Retinal pigment epithelial cell (primary cell): ENCODE data around the gene FRY.

ENCODE experiments used
- DNase-seq: peaks from one replicate; pipeline ENCODE4 v3.0.0-alpha.2; 2010; ENCODE audit warnings: low read depth
- H3K4me3 ChIP-seq: 2 replicates; pipeline ENCODE4 v1.5.1; 2011; ENCODE audit warnings: mild to moderate bottlenecking, low read length, control low read depth, moderate library complexity
- TF ChIP-seq, protein P1 (sequence below): conservative IDR thresholded peaks from 2 replicates; pipeline ENCODE4 v1.5.1; 2011; ENCODE audit warnings: low read depth, low read length, control low read depth, inconsistent platforms

Gene FRY

DNA sequence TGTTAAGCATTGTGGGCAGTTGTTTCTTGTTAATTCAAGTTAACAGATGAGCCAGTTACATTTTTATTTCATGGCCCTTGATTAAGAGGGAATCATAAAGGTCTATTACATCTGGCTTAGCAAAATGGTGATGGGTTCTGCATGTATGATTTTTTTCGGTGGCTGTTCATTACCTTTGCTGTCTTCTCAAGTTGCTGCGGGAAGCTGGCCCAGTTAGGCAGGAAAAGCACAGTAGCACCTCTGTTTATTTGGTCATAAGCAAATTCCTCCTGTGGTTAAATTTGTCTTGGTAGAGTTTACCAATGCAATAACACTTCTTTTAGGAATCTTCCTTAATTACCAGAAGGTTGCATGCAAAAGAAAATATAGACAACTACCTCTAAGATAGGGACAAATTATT, 104.5 kb downstream of the FRY start:
- no peak for DNase-seq
- H3K4me3 ChIP-seq = no peak overlapping the region
- TF ChIP-seq, protein P1, sequence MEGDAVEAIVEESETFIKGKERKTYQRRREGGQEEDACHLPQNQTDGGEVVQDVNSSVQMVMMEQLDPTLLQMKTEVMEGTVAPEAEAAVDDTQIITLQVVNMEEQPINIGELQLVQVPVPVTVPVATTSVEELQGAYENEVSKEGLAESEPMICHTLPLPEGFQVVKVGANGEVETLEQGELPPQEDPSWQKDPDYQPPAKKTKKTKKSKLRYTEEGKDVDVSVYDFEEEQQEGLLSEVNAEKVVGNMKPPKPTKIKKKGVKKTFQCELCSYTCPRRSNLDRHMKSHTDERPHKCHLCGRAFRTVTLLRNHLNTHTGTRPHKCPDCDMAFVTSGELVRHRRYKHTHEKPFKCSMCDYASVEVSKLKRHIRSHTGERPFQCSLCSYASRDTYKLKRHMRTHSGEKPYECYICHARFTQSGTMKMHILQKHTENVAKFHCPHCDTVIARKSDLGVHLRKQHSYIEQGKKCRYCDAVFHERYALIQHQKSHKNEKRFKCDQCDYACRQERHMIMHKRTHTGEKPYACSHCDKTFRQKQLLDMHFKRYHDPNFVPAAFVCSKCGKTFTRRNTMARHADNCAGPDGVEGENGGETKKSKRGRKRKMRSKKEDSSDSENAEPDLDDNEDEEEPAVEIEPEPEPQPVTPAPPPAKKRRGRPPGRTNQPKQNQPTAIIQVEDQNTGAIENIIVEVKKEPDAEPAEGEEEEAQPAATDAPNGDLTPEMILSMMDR = no peak

DNA sequence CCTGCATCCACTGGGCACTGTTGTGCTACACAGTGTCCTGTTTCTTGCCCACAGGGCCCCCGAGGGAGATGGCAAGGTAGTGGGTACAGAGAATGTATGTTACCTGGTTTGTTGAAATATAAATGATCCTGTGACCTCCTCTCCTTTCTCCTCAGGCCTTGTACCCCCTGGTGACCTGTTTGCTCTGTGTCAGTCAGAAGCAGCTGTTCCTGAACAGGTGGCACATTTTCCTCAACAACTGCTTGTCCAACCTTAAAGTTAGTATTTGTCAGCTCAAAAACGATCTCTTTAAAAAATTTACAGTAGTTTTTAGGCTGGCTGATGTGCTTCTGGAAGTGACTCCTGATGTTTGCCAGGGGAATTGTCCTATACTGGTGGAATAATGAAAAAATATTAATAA, 105.1 kb downstream of the FRY start:
- no peak overlapping the region for H3K4me3 ChIP-seq
- TF ChIP-seq, protein P1 = no peak
- DNase-seq = no peak

DNA sequence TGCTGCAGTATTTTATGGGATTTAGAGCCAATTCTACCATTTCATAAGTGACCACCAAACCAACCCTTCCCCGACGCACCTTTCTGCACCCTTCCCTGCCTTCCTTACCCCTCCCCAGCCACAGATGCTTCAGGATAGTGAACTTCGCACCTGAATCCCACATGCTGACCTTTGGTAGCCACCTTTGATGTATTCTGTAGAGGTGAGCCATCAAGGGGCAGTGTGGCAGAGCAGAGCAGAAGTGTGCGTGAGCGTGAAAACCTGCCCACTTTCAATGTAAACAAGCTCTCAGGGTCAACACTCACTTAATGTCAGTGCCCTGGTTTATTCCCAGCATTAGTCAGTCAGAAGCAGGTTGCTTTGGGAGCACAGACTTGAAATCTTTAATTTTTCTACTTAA, 107.7 kb downstream of the FRY start:
- no peak overlapping the region for H3K4me3 ChIP-seq
- TF ChIP-seq, protein P1 = no peak
- DNase-seq = no peak

GRCh38 chr13:32140109-32140508, 108.5 kb downstream of the FRY start:
- DNase-seq = no peak
- TF ChIP-seq, protein P1 = no peak
- H3K4me3 ChIP-seq = no peak overlapping the region

DNA sequence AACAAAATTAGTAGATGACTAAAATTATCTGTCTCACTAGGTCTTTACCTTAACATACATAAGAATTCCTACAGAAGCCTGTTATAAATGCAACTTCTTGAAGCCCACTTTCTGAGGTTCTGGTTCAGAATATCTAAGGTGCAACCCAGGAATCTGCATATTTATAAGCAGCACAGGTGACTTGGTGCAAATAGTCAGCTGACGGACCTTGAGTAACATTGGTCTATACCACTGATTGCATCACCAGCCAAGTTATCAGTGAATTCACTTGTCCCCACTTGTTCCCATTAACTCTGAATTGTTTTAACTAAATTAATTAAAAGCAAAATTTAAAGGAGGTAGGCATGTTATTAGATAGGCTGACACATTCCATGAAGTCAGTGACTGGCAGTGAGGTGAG, 109.9 kb downstream of the FRY start:
- TF ChIP-seq, protein P1 = no peak
- no peak overlapping the region for H3K4me3 ChIP-seq
- no peak for DNase-seq

DNA sequence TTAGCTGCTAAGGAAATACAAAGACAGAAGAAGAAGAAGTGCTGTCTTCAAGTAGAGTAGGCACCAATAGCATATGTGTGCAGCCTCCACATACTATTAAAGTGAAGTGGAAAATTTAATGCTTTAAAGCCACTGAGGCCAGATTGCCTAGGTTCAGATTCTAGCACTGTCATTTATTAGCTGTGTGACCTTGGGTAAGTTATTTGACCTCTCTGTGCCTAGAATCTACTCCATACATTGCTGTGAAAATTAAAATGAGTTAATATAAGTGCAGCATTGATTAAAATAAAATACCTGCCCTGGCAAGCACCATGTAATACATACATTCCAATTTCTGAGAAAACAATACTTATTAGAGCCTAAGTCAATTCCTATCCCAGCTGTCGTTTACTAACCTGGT, 110.5 kb downstream of the FRY start:
- TF ChIP-seq, protein P1 = no peak
- no peak overlapping the region for H3K4me3 ChIP-seq
- no peak for DNase-seq

DNA sequence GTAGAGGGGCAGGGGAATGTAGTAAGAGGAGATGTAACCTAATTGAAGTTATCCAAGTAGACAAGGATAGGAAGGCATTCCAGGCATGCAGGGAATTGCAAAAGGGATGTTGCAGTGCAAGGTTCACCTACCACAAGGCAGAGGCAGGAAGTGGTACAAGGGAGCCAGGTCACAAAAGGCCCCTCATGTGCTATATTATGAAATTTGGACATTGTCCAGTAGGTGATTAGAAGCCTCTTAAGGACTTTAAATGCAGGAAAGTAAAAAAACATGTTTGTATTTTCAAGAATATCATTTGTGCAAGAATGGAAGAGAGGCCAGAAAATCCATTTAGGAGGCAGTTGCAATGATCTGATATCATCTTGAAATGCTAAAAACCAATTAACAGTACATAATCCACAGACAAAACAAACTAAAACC, 111.4 kb downstream of the FRY start:
- peak; percentile 96 for DNase-seq
- TF ChIP-seq, protein P1 = no peak
- no peak overlapping the region for H3K4me3 ChIP-seq
